Osteocyte (in vitro differentiated cells): ENCODE measurements around the gene SMR3A. TPM values are rescaled to one million over a fixed set of nuclear protein-coding genes. Genes with fewer than 3 reads are reported as not detected.

ENCODE experiments used
- DNase-seq: peaks from one replicate; pipeline ENCODE4 v3.0.0; 2021; ENCODE audit warnings: mixed read lengths; ENCODE audit not compliant: unreplicated experiment; ENCODE audit errors: extremely low spot score
- H3K27ac Mint-ChIP-seq: one replicate; pipeline ENCODE4 v1.8.0; 2021; ENCODE audit warnings: mild to moderate bottlenecking, mixed read lengths; ENCODE audit not compliant: unreplicated experiment
- H3K27me3 Mint-ChIP-seq: one replicate; pipeline ENCODE4 v1.8.0; 2021; ENCODE audit warnings: mixed read lengths; ENCODE audit not compliant: unreplicated experiment
- H3K36me3 Mint-ChIP-seq: one replicate; pipeline ENCODE4 v1.8.0; 2021; ENCODE audit warnings: mixed read lengths; ENCODE audit not compliant: unreplicated experiment
- H3K4me1 Mint-ChIP-seq: one replicate; pipeline ENCODE4 v1.8.0; 2021; ENCODE audit warnings: mixed read lengths; ENCODE audit not compliant: unreplicated experiment
- H3K4me3 Mint-ChIP-seq: one replicate; pipeline ENCODE4 v1.8.0; 2021; ENCODE audit warnings: mild to moderate bottlenecking, moderate library complexity, mixed read lengths; ENCODE audit not compliant: unreplicated experiment
- H3K9me3 Mint-ChIP-seq: one replicate; pipeline ENCODE4 v1.8.0; 2021; ENCODE audit warnings: mixed read lengths; ENCODE audit not compliant: unreplicated experiment
- CTCF ChIP-seq: fragments of 200-600 bp; sonication (generic); IDR thresholded peaks from 2 replicates; pipeline ENCODE4 v1.5.0; 2021; ENCODE audit warnings: antibody characterized with exemption, mild to moderate bottlenecking, moderate library complexity
- total RNA-seq: library from RNA; stranded (reverse); gene quantifications from 2 replicates; pipeline ENCODE4 v1.2.1, GENCODE V29; 2021

SMR3A gene
- total RNA-seq, 1 donor from 2014 or later, result not detected

- H3K36me3 Mint-ChIP-seq, result no peaks in the 10 kb centered on the region
- no peaks in the 10 kb centered on the region for H3K4me1 Mint-ChIP-seq
- no peaks in the 10 kb centered on the region for H3K9me3 Mint-ChIP-seq
- H3K27me3 Mint-ChIP-seq, result peaks cover 14% of the 10 kb centered on the region
- no peak for TF ChIP-seq CTCF
- H3K4me3 Mint-ChIP-seq, result no peak overlapping the region
- no peak for DNase-seq
- H3K27ac Mint-ChIP-seq, result no peak overlapping the region
These were observed 24.5 kb upstream of the SMR3A start for GRCh38 chr4:70336043-70336442.

GRCh38 chr4:70337886-70338420 lies 22.6 kb upstream of the SMR3A start:
- no peak overlapping the region for H3K4me3 Mint-ChIP-seq
- H3K27me3 Mint-ChIP-seq, result peaks cover 14% of the 10 kb centered on the region
- H3K27ac Mint-ChIP-seq, result no peak overlapping the region
- DNase-seq, result no peak
- TF ChIP-seq CTCF, result no peak
- H3K36me3 Mint-ChIP-seq, result no peaks in the 10 kb centered on the region
- no peaks in the 10 kb centered on the region for H3K9me3 Mint-ChIP-seq
- no peaks in the 10 kb centered on the region for H3K4me1 Mint-ChIP-seq

GRCh38 chr4:70356185-70356584 lies 4.4 kb upstream of the SMR3A start:
- H3K36me3 Mint-ChIP-seq, result no peaks in the 10 kb centered on the region
- H3K9me3 Mint-ChIP-seq, result no peaks in the 10 kb centered on the region
- H3K27ac Mint-ChIP-seq, result no peak overlapping the region
- no peak for TF ChIP-seq CTCF
- no peak for DNase-seq
- H3K4me3 Mint-ChIP-seq, result no peak overlapping the region
- H3K4me1 Mint-ChIP-seq, result no peaks in the 10 kb centered on the region
- peaks cover 10% of the 10 kb centered on the region for H3K27me3 Mint-ChIP-seq

GRCh38 chr4:70359115-70359661 lies 1.4 kb upstream of the SMR3A start:
- no peak for DNase-seq
- Mint-ChIP-seq H3K36me3 (no peaks in the 10 kb centered on the region), H3K4me3 (no peak overlapping the region), H3K9me3 (no peaks in the 10 kb centered on the region), H3K27me3 (peaks cover 2% of the 10 kb centered on the region), H3K4me1 (no peaks in the 10 kb centered on the region), H3K27ac (no peak overlapping the region)
- no peak for TF ChIP-seq CTCF

GRCh38 chr4:70364002-70364401 lies 3.4 kb downstream of the SMR3A start:
- Mint-ChIP-seq H3K27me3 (peaks cover 2% of the 10 kb centered on the region), H3K4me3 (no peak overlapping the region), H3K4me1 (no peaks in the 10 kb centered on the region), H3K9me3 (no peaks in the 10 kb centered on the region), H3K36me3 (no peaks in the 10 kb centered on the region), H3K27ac (no peak overlapping the region)
- TF ChIP-seq CTCF, result no peak
- no peak for DNase-seq
